ENCODE measurements around the gene KCNH1.
"Not testable (repeated sequence)": the region's sequence is repeated elsewhere in the genome, so short reads cannot be mapped to it uniquely, and the experiment has no call there.

KCNH1 gene

DNA sequence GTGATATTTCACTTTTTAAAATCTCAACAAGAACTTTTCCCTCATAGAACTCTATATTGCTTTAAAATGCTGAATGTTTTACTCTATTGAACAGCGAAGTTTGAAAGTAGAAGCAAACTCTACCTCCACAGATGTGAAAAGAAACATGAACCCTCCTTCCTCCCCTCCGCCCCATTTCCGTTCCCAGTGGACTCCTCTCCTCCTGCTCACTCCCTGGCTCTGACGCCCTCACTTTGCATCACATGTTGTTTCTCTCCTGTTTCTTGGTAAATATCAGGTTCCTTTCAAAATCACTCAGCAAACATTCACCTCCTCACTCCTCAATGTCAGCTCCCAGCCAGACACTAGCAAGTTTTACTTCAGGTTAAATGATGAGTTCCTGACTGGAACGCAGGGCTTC, 34.6 kb downstream of the KCNH1 start:
- DNase-seq: no peak

DNA sequence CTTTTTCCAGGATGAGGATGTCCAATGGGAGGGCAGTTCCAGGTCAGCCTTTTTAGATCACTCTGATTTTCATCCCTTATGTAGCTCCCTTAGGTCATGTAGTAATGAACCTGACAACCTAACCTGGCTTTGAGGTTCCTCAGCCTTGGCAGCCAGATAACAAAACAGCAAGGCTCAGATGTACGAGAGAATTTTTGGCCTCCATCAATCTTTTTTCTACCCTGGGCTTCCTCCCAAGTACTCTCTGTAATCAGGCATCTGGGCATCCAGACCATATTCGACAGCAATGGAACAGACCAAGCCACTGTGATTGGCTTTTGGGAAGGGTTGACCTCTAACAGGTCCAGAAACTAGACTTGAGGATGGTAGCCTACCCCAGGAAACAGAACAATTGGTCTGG, 38.6 kb downstream of the KCNH1 start:
- no peak for DNase-seq

- no peak for DNase-seq
These were observed 41.0 kb downstream of the KCNH1 start for GRCh38 chr1:211092955-211093354.

GRCh38 chr1:211091867-211092266, 42.1 kb downstream of the KCNH1 start:
- DNase-seq: no peak

- no peak for DNase-seq
These were observed 44.4 kb downstream of the KCNH1 start for GRCh38 chr1:211089536-211089935.

- DNase-seq: no peak
These were observed 45.8 kb downstream of the KCNH1 start for GRCh38 chr1:211088156-211088555.

- DNase-seq: no peak
These were observed 51.1 kb downstream of the KCNH1 start for GRCh38 chr1:211082824-211083223.

DNA sequence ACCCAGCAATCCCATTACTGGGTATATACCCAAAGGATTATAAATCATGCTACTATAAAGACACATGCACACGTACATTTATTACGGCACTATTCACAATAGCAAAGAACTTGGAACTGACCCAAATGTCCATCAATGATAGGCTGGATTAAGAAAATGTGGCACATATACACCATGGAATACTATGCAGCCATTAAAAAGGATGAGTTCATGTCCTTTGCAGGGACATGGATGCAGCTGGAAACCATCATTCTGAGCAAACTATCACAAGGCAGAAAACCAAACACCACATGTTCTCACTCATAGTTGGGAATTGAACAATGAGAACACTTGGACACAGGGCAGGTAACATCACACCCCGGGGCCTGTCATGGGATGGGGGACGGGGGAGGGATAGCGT, 52.5 kb downstream of the KCNH1 start:
- DNase-seq: not testable (repeated sequence)

- DNase-seq: no peak
These were observed 65.0 kb downstream of the KCNH1 start for GRCh38 chr1:211068976-211069375.

GRCh38 chr1:211066781-211067384, 67.1 kb downstream of the KCNH1 start:
- no peak for DNase-seq

- not testable (repeated sequence) for DNase-seq
These were observed 92.1 kb downstream of the KCNH1 start for GRCh38 chr1:211041838-211042237.

GRCh38 chr1:211037095-211037494, 96.9 kb downstream of the KCNH1 start:
- no peak for DNase-seq

GRCh38 chr1:211036381-211037060, 97.4 kb downstream of the KCNH1 start:
- DNase-seq: no peak

- DNase-seq: no peak
These were observed 98.0 kb downstream of the KCNH1 start for GRCh38 chr1:211035821-211036380.

GRCh38 chr1:211033921-211034525, 99.9 kb downstream of the KCNH1 start:
- DNase-seq: no peak

DNA sequence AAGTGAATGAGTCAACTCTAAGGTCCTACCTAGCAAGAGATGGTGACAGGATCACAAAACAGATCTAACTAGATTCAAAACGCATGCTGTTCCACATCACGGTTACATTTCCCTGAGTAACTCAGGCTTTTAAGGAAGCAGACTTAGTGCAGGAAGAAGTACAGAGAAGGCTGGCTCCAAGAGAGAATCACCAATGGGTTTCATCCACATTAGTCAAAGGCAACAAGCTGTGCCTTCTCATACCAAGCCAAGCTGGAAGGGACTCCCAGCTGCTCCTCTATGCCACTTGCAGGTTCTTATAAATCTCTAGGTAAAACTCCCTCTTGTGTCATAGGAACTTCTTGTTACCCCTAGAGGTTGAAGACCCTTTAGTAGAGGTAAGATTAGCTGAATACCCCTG, 109.0 kb downstream of the KCNH1 start:
- no peak for DNase-seq

GRCh38 chr1:211019266-211019665, 114.7 kb downstream of the KCNH1 start:
- DNase-seq: no peak

DNA sequence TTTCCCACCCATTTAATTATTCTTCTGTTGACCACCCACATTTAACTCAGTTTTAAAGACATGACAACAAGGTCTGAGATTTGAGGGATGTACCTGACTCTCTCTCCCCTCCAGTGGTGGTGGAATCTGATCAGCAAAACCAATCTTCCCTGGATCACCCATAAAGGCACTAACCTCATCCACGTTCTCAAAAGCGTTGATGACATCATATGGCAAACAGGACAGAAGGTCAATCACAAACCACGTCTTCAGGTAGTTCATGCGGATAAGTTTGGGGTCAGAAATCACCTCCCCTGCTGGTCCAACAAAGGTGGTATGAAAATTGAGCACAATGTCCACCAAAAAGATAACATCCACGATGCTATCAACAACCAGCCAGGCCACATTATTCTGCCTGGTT, 115.3 kb downstream of the KCNH1 start:
- no peak for DNase-seq

DNA sequence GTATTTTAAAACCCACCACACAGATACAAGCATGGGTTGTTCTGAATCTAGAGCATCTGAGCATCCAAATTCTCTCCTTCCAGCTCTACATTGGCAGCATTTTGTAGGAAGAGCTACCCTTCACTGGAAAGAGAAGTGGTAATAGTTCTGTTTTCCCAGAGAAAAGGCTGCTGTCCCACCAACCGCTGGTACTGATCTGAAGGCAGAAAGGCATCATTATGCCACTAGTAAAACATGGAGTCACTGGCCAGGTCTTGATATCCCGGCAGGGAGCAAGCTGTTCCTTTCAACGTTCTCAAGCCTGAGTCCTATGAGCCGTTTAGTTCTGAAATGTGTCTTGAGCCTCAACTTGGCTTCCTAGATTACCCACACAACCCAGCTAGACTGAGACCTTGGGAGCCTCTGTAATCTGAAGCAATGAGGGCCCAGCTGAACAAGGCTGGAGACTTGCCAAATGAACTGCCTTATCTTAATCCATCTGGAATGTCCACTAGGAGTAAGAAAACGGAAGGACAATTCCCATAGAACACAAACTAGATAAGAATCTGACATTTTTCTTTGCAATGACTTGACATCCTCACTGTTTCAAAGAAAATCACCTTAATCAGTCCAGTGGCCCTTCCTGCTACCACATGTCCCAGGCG, 116.8 kb downstream of the KCNH1 start:
- no peak for DNase-seq

- no peak for DNase-seq
These were observed 119.7 kb downstream of the KCNH1 start for GRCh38 chr1:211014275-211014674.

- no peak for DNase-seq
These were observed 120.4 kb downstream of the KCNH1 start for GRCh38 chr1:211013346-211014240.

DNA sequence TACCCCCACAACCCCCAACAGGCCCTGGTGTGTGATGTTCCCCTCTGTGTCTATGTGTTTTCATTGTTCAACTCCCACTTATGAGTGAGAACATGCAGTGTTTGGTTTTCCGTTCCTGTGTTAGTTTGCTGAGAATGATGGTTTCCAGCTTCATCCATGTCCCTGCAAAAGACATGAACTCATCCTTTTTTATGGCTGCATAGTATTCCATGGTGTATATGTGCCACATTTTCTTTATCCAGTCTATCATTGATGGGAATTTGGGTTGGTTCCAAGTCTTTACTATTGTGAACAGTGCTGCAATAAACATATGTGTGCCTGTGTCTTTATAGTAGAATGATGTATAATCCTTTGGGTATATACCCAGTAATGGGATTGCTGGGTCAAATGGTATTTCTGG, 122.8 kb downstream of the KCNH1 start:
- DNase-seq: not testable (repeated sequence)

GRCh38 chr1:211009944-211010343, 124.0 kb downstream of the KCNH1 start:
- no peak for DNase-seq

Data from KG1 (cell line).